GM08714 (cell line): ENCODE data around the gene RRP1.

Experiments
- H3K4me3 ChIP-seq: fragments of 200-500 bp; sonication (Bioruptor generic); 2 replicates; pipeline ENCODE4 v1.5.1; 2014; ENCODE audit warnings: mild to moderate bottlenecking, low read length, inconsistent platforms
- ZNF274 ChIP-seq: IDR thresholded peaks from 2 replicates; pipeline ENCODE4 v1.6.1; 2012; ENCODE audit warnings: mild to moderate bottlenecking, low read depth, low read length

The RRP1 gene

GRCh38 chr21:43809853-43810504, 20.6 kb downstream of the RRP1 start:
- H3K4me3 ChIP-seq, result no peak overlapping the region
- no peak for TF ChIP-seq ZNF274

GRCh38 chr21:43810505-43811261, 21.3 kb downstream of the RRP1 start:
- no peak for TF ChIP-seq ZNF274
- no peak overlapping the region for H3K4me3 ChIP-seq

- H3K4me3 ChIP-seq, result no peak overlapping the region
- no peak for TF ChIP-seq ZNF274
These were observed 22.1 kb downstream of the RRP1 start for GRCh38 chr21:43811262-43812105.

- TF ChIP-seq ZNF274, result no peak
- no peak overlapping the region for H3K4me3 ChIP-seq
These were observed 22.9 kb downstream of the RRP1 start for GRCh38 chr21:43812139-43812821.

- no peak for TF ChIP-seq ZNF274
- H3K4me3 ChIP-seq, result no peak overlapping the region
These were observed 23.7 kb downstream of the RRP1 start for GRCh38 chr21:43812957-43813655.

- no peak overlapping the region for H3K4me3 ChIP-seq
- TF ChIP-seq ZNF274, result no peak
These were observed 24.2 kb downstream of the RRP1 start for GRCh38 chr21:43813656-43813980.

GRCh38 chr21:43814215-43815106, 25.1 kb downstream of the RRP1 start:
- no peak overlapping the region for H3K4me3 ChIP-seq
- TF ChIP-seq ZNF274, result no peak

- H3K4me3 ChIP-seq, result no peak overlapping the region
- TF ChIP-seq ZNF274, result no peak
These were observed 25.8 kb downstream of the RRP1 start for GRCh38 chr21:43815107-43815613.

- H3K4me3 ChIP-seq, result no peak overlapping the region
- no peak for TF ChIP-seq ZNF274
These were observed 26.6 kb downstream of the RRP1 start for GRCh38 chr21:43815991-43816390.

- no peak for TF ChIP-seq ZNF274
- no peak overlapping the region for H3K4me3 ChIP-seq
These were observed 27.3 kb downstream of the RRP1 start for GRCh38 chr21:43816611-43817071.

GRCh38 chr21:43817157-43818086, 28.0 kb downstream of the RRP1 start:
- H3K4me3 ChIP-seq, result no peak overlapping the region

More at GRCh38 chr21:43817157-43818086, 28.0 kb downstream of the RRP1 start:
- TF ChIP-seq ZNF274, result no peak
